ENCODE measurements around the gene NCOA7.
"Not testable (repeated sequence)": the region's sequence is repeated elsewhere in the genome, so short reads cannot be mapped to it uniquely, and the experiment has no call there.

NCOA7 gene

DNA sequence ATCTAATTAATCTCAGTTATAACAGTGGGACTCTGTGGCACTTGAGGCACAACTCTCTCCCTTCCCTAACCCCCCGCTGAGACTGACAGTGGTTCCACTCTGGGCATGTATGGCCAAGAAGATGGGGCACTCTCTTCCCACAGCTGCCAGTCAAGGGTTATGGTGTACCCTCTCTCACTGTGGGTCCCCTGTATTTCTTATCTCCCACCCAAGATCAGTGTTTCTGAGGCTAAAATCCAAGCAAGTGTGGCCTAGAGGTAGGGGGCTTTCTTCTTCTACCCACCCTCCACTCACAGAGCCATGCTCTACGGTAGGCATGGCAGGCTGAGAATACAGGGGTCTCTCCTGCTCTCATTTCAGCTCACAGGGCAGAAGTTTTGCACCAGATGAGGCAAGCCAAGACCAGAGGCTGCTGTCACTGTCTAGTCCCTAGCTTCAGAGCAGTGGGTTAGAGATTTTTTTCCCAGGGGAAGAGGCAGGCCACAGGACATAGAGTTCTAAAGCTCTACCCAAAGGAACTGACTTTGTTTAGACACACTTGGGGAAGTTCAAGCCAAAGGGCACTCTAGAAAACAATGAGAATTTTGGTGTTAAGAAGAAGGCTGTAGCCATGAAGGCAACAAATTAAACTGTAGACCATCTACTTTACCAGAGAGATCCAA lies 134.1 kb downstream of the NCOA7 start:
- TF ChIP-seq, protein P1, sequence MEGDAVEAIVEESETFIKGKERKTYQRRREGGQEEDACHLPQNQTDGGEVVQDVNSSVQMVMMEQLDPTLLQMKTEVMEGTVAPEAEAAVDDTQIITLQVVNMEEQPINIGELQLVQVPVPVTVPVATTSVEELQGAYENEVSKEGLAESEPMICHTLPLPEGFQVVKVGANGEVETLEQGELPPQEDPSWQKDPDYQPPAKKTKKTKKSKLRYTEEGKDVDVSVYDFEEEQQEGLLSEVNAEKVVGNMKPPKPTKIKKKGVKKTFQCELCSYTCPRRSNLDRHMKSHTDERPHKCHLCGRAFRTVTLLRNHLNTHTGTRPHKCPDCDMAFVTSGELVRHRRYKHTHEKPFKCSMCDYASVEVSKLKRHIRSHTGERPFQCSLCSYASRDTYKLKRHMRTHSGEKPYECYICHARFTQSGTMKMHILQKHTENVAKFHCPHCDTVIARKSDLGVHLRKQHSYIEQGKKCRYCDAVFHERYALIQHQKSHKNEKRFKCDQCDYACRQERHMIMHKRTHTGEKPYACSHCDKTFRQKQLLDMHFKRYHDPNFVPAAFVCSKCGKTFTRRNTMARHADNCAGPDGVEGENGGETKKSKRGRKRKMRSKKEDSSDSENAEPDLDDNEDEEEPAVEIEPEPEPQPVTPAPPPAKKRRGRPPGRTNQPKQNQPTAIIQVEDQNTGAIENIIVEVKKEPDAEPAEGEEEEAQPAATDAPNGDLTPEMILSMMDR (IDR thresholded peaks at IDR 0.05; ENCODE audit: low read depth, low read length): no peak
- H3K4me3 ChIP-seq (ENCODE audit: low read depth, low read length): no peak overlapping the region

DNA sequence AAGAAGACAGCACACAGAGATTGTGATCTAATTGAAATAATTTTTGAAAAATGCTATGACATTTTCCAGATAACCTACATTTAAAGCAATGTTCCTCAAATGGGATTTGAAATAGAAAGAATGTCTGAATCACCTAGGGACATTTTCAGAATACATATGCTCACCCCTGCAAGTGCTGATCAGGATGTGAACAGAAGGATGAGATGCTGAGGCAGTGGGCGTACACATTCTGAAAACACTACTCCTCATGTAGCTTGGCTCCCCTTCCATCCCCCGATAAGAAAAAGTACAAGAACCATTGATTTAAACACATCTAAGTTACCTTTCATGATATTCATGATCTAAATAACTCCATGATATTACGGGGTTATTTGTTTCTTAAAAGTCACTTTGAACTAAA lies 136.0 kb downstream of the NCOA7 start:
- H3K4me3 ChIP-seq (ENCODE audit: low read depth, low read length): no peak overlapping the region
- TF ChIP-seq, protein P1 (IDR thresholded peaks at IDR 0.05; ENCODE audit: low read depth, low read length): no peak

DNA sequence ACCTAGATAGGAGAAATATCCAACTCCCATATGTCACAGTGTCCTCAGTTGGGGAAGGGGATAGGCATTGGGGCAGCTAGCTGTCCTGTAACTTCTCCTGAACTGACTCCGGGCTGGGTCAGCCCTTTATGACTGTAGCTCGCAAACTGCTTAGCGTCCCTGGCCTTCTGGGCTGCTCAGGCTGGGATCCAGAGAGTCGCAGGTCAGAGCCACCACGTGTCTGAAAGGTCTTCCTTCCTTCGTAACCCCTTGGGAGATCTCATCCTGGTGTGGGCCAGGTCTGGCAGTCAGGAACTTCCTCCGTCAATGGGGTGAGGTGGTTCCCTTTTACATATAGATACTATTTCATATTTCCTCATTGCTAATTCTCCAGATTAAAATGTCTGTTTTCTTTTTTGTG lies 137.0 kb downstream of the NCOA7 start:
- TF ChIP-seq, protein P1 (IDR thresholded peaks at IDR 0.05; ENCODE audit: low read depth, low read length): no peak
- H3K4me3 ChIP-seq (ENCODE audit: low read depth, low read length): no peak overlapping the region

DNA sequence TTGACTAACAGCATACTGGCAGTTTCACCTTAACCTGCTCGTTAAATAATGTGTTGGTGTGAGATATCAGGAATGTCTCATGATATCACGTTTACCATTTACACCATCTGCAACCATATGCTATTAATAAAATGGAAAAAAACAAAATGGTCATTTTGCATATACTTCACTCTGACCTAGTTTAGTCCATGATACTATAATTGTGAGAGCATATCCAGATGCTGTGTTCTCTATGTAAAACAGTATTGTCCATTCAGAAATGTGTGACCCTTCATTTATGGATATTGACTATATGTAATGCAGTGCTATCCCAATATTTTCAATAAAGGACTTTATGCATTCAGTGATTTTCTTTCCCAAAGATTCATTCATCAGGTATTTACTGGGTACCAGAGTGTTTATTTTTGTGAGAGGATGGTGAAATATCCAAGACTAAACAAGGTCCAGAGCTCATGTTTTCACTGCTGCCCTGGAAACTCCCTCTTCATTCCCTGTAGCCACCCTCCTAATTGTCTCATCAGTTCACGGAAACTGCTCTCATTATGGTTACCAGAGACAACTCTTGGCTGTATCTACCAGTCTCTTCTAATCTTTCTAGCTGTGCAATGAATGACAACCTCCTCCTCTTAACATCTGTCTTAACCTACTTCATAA lies 140.1 kb downstream of the NCOA7 start:
- TF ChIP-seq, protein P1 (IDR thresholded peaks at IDR 0.05; ENCODE audit: low read depth, low read length): no peak
- no peak overlapping the region for H3K4me3 ChIP-seq (ENCODE audit: low read depth, low read length)

DNA sequence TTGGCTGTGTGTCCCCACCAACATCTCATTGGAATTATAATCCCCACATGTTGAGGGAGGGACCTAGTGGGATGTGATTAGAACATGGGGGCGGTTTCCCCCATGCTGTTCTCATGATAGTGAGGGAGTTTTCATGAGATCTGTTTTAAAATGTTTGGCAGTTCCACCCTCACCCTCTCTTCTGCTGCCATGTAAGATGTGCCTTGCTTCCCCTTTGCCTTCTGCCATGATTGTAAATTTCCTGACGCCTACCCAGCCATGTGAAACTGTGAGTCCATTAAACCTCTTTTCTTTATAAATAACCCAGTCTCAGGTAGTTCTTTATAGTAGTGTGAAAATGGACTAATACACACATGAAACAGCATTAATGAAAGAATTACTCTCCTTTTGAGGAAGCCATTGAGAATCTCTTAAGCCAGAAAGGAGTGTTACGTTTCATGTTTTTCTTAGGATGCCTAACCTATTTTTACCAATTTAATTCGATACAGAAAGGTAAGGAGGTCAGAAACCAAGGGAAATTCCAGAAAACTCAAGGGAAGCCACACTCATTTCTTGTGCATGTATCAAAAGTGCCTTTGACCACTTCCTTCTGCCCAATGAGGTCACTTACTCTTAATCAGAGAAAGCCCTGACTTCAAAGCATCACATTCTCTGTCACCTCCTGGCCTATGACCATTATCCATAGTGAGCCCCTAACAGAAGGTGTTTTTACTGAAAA lies 141.1 kb downstream of the NCOA7 start:
- TF ChIP-seq, protein P1 (IDR thresholded peaks at IDR 0.05; ENCODE audit: low read depth, low read length): no peak

DNA sequence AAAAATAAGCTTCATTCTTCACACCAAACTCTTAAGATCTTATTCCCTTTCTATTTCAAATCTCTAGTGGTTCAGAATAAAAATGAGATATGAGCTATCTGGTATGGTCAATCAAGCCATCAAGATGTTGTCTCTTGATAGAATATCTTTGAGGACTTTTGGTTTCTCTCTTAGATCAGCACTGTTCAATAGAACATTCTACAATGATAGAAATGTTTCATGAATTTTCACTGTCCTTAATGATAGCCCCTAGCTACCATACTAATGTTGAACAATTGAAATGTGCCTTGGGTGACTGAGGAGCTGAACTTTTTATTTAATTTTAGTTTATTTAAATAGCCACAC lies 141.7 kb downstream of the NCOA7 start:
- TF ChIP-seq, protein P1 (IDR thresholded peaks at IDR 0.05; ENCODE audit: low read depth, low read length): no peak

More for the DNA sequence above, 141.1 kb downstream of the NCOA7 start:
- no peak overlapping the region for H3K4me3 ChIP-seq (ENCODE audit: low read depth, low read length)

DNA sequence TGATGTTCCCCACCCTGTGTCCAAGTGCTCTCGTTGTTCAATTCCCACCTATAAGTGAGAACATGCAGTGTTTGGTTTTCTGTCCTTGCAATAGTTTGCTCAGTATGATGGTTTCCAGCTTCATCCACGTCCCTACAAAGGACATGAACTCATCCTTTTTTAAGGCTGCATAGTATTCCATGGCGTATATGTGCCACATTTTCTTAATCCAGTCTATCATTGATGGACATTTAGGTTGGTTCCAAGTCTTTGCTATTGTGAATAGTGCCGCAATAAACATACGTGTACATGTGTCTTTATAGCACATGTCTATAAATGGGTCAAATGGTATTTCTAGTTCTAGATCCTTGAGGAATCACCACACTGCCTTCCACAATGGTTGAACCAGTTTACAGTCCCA lies 144.8 kb downstream of the NCOA7 start:
- not testable (repeated sequence) for H3K4me3 ChIP-seq (ENCODE audit: low read depth, low read length)

More for the DNA sequence above, 141.7 kb downstream of the NCOA7 start:
- H3K4me3 ChIP-seq (ENCODE audit: low read depth, low read length): no peak overlapping the region

Measured in WI38 (cell line).